ENCODE data around the gene NUTM1.

Gene NUTM1, protein sequence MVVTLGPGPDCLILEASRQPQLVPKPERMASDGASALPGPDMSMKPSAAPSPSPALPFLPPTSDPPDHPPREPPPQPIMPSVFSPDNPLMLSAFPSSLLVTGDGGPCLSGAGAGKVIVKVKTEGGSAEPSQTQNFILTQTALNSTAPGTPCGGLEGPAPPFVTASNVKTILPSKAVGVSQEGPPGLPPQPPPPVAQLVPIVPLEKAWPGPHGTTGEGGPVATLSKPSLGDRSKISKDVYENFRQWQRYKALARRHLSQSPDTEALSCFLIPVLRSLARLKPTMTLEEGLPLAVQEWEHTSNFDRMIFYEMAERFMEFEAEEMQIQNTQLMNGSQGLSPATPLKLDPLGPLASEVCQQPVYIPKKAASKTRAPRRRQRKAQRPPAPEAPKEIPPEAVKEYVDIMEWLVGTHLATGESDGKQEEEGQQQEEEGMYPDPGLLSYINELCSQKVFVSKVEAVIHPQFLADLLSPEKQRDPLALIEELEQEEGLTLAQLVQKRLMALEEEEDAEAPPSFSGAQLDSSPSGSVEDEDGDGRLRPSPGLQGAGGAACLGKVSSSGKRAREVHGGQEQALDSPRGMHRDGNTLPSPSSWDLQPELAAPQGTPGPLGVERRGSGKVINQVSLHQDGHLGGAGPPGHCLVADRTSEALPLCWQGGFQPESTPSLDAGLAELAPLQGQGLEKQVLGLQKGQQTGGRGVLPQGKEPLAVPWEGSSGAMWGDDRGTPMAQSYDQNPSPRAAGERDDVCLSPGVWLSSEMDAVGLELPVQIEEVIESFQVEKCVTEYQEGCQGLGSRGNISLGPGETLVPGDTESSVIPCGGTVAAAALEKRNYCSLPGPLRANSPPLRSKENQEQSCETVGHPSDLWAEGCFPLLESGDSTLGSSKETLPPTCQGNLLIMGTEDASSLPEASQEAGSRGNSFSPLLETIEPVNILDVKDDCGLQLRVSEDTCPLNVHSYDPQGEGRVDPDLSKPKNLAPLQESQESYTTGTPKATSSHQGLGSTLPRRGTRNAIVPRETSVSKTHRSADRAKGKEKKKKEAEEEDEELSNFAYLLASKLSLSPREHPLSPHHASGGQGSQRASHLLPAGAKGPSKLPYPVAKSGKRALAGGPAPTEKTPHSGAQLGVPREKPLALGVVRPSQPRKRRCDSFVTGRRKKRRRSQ

GRCh38 chr15:34342737-34343575 lies at the start of gene NUTM1, which contains the start of gene NOP10:
NUTM1 (plus strand) TSS chr15:34343315; CDS start chr15:34343697, 382 bp downstream.
NOP10 (minus strand) TSS chr15:34343136; CDS start chr15:34343073, 63 bp downstream.
- peak; percentile 92 for DNase-seq

DNA sequence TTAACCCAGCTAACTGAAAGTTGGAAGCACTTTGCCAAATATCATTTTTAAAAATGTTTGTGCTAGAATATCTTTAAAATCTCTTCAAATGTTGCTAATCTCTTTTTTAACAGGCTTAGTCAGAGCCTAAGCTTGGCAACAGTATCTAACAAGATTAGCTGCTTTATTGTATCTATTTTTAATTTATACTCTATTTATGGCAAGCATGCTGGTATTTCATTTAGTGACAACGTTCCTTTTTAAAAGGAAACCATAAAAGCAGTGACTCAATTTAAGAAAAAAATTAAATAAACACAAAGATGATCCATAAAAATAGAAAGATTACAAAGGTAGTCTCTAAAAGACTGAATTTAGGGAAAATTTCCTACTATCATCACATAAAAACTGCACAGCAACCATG lies 46.1 kb upstream of the NUTM1 start:
- DNase-seq: no peak

GRCh38 chr15:34301058-34301457 lies 42.1 kb upstream of the NUTM1 start:
- DNase-seq: no peak

DNA sequence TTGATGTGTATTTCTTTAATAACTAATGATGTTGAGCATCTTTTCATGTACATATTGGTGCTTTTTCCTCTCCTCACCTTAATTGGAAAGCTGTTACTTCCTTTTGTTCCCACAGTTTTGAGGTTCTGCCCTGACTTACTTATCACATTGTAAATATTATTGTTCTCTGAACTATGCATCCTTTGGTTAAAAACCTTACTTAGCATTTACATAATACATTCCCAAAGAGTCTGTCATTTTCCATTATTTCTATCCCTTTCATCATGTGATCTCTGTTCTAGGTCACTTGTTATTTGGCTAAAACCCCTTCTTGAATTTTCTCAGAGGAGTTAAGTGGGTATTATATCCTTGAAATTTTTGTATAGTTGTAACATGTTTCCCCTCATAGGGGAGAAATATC lies 38.5 kb upstream of the NUTM1 start:
- no peak for DNase-seq

GRCh38 chr15:34311563-34311962 lies 31.6 kb upstream of the NUTM1 start:
- DNase-seq: no peak

DNA sequence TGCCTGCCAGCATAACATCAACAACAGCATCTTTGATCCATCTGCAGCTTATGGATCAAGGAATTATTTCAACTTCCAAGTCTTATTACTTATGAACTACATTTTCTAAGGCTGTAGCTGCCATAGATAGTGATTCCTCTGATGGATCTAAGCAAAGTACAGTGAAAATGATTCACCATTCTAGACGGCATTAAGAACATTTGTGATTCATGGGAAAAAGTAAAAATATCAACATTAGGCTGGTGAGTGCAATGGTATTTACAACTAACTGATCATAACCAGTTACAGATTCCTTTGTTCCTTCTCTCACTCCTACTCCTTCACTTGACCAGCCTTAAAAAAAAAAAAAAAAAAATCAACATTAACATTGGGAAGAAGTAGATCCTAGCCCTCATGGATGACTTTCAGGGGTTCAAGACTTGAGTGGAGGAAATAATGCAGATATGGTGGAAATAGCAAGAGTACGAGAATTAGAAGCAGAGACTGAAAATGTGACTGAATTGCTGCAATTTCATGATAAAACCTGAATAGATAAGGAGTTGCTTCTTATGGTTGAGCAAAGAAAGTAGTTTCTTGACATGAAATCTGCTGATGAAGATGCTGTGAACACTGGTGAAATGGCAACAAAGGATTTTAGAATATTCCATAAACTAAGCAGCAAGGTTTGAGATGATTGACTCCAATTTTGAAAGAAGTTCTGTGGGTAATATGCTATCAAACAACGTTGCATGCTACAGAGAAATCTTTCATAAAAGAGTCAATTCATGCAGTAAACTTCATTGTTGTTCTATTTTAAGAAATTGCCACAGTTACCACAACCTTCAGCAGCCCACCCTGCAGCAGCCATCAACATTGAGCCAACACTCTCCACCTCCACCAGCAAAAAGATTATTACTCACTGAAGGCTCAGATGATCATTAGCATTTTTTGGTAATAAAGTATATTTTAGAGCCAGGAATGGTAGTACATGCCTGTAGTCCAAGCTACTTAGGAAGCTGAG lies 28.3 kb upstream of the NUTM1 start:
- DNase-seq: no peak

- no peak for DNase-seq
These were observed 24.6 kb upstream of the NUTM1 start for GRCh38 chr15:34318277-34319079.

DNA sequence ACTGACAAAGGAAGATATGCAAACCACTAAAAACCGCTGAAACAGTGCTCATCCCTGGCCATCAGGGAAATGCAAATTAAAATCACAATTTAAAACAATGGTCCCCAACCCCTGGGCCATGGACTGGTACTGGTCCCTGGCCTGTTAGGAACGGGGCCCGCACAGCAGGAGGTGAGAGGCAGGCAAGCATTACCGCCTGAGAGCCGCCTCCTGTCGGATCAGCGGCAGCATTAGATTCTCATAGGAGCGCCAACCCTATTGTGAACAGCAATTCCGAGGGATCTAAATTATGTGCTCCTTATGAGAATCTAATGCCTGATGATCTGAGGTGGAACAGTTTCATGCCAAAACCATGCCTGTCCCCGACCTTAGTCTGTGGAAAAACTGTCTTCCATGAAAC lies 19.9 kb upstream of the NUTM1 start:
- DNase-seq: no peak

DNA sequence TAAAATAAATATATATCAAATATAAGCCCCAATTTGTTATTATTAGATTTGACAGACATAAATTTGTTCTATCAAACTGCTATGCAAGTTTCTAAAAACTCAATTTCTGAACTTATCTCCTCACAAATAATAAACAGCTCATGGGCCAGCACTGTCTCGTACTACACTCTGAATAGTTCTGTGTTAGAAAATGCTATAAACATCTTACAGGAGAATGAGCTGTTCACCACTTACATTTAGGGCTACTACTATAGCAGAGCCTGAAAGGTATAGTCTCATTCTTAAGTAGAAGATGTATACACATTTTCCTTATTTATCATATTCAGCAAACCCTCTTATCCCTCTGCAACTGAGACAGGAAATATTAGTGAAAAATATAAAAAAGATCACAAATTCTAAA lies 18.2 kb upstream of the NUTM1 start:
- DNase-seq: no peak

DNA sequence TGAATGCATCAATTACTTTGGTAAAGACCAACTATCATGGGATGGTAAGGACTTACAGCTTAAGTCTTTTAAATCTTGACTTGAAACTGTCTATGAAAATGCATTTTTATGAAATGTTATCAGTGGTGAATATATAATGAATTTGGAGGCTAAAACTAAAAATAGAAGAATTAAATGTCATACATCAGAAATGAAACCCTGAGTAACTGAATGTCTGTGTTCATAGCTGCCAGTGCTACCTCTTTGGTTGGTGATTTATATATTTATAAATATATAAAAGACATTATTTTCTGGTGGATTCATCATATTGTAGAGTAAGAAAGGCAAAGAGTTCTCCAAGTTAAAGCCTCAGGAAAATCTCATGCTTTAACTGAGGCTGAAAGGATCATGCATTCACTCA lies 17.7 kb upstream of the NUTM1 start:
- DNase-seq: no peak

- DNase-seq: no peak
These were observed 15.2 kb upstream of the NUTM1 start for GRCh38 chr15:34327906-34328305.

GRCh38 chr15:34329006-34329405 lies 14.1 kb upstream of the NUTM1 start:
- no peak for DNase-seq

DNA sequence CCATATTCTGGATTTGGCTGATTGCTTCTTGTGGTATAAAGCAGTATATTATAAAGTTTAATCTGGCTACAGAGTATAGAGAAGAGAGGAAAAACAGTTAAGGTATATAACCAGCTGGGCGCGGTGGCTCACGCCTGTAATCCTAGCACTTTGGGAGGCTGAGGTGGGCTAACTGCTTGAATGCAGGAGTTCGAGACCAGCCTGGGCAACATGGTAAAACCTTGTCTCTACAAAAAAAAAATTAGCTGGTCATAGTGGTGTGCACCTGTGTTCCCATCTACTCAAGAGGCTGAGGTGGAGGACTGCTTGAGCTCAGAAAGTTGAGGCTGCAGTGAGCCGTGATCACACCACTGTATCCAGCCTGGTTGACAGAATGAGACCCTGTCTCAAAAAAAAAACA lies 12.8 kb upstream of the NUTM1 start:
- DNase-seq: no peak

DNA sequence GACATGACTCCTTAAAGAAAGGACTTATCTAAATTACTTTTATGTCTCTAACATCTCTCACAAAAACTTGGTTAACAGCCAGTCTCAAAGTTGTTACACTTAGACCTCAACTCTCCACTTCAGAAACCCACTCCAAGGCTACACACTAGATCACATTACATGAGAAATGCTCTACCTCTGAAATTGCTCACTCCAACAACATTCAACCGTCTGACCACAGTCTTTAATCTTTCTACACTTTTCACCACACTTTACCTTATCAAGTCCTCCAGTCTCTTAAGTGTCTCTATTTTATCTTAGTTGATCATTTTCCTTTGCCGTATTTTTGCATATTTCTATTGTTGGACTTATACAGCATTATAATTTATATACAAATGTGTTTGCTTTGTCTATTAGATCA lies 11.3 kb upstream of the NUTM1 start:
- no peak for DNase-seq

- DNase-seq: no peak
These were observed 10.5 kb upstream of the NUTM1 start for GRCh38 chr15:34332553-34333120.

DNA sequence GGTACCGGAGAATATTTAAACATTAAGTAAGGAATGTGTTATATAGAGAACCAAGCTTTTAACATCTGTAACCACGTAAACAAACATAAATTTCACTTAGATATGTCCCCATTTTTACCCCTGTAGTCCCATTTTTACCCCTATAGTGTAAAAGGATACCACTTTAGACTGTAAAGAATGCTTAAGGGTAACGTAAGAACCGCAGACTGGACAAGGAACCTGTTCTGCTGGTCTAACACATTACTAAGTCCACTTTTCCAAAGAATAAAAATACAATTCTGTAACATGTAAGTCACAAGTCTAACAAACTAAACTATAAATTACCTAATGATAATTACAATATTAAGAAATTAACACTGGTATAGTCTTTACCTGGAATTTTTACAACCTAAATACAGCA lies 8.4 kb upstream of the NUTM1 start:
- no peak for DNase-seq

- DNase-seq: no peak
These were observed 7.7 kb upstream of the NUTM1 start for GRCh38 chr15:34335176-34336032.

DNA sequence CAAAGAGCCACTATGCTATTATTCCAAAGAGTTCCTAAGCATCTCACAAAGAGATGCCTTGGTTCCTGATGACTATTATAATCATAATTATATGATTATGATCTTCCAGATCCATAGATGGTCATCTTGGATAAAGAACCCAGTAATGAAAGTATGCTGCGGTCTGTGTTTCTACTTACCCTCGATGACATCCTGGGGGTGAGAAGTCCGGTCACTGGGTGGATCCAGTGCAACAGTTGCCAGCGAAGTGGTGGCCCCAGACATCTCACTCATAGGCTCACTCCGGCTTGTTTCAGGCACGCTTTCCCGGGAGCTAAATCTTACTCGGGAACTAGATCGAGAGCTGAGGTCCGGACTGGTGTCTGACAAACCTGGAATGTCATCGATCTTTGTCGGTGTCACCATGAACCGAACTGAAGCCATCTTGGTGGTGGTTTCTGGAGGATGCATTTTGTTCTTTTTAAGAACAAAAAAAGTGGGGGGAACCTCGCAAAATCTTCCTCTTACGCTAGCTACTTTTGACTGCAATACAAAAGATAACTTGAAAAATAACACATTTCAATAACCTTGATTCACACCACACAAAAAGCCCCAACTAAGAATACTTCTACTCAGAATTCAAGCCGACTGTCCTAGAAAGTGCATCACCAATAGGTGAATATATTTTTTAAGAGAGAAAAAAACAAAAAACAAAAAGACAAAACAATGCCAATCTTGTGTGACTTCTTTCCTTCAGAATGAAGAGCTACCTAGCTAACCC lies 6.7 kb upstream of the NUTM1 start:
- DNase-seq: no peak

All from activated naive CD4-positive, alpha-beta T cell treated with anti-CD3 and anti-CD28 coated beads, Interleukin-2, amount 50 U/mL, for 16 hours (primary cell).